Measurements from ENCODE around the gene FAM124A.

DNA sequence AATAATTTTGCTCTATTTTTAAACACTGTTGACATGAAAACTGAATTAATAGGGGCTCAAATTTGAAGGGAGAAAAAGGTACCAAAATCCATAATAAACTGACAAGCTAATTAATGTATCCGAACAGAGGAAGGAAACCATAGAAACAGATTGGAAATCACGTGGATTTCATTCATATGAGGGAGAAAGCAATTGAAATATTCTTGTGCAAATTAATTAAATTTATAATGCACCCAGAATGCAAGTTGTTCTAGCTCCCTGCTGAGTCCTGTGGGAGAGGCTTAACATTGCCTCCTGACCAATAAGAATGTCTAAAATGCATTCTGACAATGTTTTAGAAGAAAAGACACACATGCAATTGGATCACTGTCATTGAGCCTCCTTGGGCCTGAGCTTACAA, 99.6 kb downstream of the FAM124A start:
- TF ChIP-seq, protein P1, sequence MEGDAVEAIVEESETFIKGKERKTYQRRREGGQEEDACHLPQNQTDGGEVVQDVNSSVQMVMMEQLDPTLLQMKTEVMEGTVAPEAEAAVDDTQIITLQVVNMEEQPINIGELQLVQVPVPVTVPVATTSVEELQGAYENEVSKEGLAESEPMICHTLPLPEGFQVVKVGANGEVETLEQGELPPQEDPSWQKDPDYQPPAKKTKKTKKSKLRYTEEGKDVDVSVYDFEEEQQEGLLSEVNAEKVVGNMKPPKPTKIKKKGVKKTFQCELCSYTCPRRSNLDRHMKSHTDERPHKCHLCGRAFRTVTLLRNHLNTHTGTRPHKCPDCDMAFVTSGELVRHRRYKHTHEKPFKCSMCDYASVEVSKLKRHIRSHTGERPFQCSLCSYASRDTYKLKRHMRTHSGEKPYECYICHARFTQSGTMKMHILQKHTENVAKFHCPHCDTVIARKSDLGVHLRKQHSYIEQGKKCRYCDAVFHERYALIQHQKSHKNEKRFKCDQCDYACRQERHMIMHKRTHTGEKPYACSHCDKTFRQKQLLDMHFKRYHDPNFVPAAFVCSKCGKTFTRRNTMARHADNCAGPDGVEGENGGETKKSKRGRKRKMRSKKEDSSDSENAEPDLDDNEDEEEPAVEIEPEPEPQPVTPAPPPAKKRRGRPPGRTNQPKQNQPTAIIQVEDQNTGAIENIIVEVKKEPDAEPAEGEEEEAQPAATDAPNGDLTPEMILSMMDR (IDR thresholded peaks at IDR 0.05): no peak
- TF ChIP-seq ESRRA (IDR thresholded peaks at IDR 0.05; ENCODE audit: borderline replicate concordance, low read length) (no peak), BHLHE40 (IDR thresholded peaks at IDR 0.05; ENCODE audit: low read depth, low read length) (no peak), JUN (IDR thresholded peaks at IDR 0.05) (no peak), ZFP36 (IDR thresholded peaks at IDR 0.05; ENCODE audit: borderline replicate concordance, partially characterized antibody) (no peak), POLR2A (IDR thresholded peaks at IDR 0.05; ENCODE audit: low read length) (no peak), TP53 (CRISPR knock-in tag; IDR thresholded peaks at IDR 0.05) (no peak), HOXB5 (CRISPR knock-in tag; IDR thresholded peaks at IDR 0.05) (no peak)
- TF ChIP-seq, protein P2, sequence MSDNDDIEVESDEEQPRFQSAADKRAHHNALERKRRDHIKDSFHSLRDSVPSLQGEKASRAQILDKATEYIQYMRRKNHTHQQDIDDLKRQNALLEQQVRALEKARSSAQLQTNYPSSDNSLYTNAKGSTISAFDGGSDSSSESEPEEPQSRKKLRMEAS (IDR thresholded peaks at IDR 0.05): no peak
- TF ChIP-seq, protein P3, sequence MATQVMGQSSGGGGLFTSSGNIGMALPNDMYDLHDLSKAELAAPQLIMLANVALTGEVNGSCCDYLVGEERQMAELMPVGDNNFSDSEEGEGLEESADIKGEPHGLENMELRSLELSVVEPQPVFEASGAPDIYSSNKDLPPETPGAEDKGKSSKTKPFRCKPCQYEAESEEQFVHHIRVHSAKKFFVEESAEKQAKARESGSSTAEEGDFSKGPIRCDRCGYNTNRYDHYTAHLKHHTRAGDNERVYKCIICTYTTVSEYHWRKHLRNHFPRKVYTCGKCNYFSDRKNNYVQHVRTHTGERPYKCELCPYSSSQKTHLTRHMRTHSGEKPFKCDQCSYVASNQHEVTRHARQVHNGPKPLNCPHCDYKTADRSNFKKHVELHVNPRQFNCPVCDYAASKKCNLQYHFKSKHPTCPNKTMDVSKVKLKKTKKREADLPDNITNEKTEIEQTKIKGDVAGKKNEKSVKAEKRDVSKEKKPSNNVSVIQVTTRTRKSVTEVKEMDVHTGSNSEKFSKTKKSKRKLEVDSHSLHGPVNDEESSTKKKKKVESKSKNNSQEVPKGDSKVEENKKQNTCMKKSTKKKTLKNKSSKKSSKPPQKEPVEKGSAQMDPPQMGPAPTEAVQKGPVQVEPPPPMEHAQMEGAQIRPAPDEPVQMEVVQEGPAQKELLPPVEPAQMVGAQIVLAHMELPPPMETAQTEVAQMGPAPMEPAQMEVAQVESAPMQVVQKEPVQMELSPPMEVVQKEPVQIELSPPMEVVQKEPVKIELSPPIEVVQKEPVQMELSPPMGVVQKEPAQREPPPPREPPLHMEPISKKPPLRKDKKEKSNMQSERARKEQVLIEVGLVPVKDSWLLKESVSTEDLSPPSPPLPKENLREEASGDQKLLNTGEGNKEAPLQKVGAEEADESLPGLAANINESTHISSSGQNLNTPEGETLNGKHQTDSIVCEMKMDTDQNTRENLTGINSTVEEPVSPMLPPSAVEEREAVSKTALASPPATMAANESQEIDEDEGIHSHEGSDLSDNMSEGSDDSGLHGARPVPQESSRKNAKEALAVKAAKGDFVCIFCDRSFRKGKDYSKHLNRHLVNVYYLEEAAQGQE (IDR thresholded peaks at IDR 0.05): no peak
- TF ChIP-seq, protein P4, sequence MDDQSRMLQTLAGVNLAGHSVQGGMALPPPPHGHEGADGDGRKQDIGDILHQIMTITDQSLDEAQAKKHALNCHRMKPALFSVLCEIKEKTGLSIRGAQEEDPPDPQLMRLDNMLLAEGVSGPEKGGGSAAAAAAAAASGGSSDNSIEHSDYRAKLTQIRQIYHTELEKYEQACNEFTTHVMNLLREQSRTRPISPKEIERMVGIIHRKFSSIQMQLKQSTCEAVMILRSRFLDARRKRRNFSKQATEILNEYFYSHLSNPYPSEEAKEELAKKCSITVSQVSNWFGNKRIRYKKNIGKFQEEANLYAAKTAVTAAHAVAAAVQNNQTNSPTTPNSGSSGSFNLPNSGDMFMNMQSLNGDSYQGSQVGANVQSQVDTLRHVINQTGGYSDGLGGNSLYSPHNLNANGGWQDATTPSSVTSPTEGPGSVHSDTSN (IDR thresholded peaks at IDR 0.05): no peak
